ENCODE data around the gene STX1A.

DNA sequence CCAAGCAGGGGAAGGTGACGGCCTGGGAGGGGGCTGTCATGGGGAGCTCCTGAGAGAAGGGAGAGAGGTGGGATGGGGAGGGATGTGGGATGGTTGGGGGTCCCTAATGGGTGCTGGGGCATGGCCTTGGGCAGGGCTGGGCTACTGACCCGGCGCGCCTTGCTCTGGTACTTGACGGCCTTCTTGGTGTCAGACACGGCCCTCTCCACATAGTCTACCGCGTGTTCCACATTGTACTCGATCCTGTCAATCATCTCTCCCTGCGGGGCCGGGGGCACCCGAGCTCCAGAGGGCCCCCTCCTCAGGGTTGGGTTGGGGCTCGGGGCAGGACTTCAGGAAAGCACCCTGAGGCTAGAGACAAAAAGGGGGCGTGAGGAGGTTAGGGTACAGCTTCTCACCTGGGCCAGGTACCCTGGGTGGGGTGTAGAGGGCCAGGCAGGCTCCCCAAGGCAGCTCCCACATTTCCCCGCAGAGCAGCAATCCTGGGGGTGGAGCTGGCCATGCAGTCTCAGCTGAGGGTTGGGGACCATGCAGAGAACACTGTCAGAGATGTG lies 18.8 kb downstream of the STX1A start:
- TF ChIP-seq POLR2A (IDR thresholded peaks at IDR 0.05), result no peak
- TF ChIP-seq, protein P1, sequence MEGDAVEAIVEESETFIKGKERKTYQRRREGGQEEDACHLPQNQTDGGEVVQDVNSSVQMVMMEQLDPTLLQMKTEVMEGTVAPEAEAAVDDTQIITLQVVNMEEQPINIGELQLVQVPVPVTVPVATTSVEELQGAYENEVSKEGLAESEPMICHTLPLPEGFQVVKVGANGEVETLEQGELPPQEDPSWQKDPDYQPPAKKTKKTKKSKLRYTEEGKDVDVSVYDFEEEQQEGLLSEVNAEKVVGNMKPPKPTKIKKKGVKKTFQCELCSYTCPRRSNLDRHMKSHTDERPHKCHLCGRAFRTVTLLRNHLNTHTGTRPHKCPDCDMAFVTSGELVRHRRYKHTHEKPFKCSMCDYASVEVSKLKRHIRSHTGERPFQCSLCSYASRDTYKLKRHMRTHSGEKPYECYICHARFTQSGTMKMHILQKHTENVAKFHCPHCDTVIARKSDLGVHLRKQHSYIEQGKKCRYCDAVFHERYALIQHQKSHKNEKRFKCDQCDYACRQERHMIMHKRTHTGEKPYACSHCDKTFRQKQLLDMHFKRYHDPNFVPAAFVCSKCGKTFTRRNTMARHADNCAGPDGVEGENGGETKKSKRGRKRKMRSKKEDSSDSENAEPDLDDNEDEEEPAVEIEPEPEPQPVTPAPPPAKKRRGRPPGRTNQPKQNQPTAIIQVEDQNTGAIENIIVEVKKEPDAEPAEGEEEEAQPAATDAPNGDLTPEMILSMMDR (IDR thresholded peaks at IDR 0.05), result no peak
- TF ChIP-seq EP300 (IDR thresholded peaks at IDR 0.05; ENCODE audit: low read depth), result no peak
- no peak for TF ChIP-seq POLR2AphosphoS5 (IDR thresholded peaks at IDR 0.05)
